Activated CD8-positive, alpha-beta memory T cell treated with anti-CD3 and anti-CD28 coated beads for 36 hours (primary cell): ENCODE data around the gene CALHM2. TPM values are rescaled to one million over a fixed set of nuclear protein-coding genes. Genes with fewer than 3 reads are reported as not detected.
"Not testable (repeated sequence)": the region's sequence is repeated elsewhere in the genome, so short reads cannot be mapped to it uniquely, and the experiment has no call there.

Source experiments
- CTCF ChIA-PET: fragments of 350-600 bp; sonication (Branson Sonifier 250); formaldehyde crosslinking; loops from one replicate; lab custom pipeline; 2021; ENCODE audit warnings: antibody characterized with exemption; lab: Charles Lee
- POLR2A ChIA-PET: fragments of 350-600 bp; sonication (Branson Sonifier 250); formaldehyde crosslinking; loops from one replicate; lab custom pipeline; 2021; ENCODE audit warnings: antibody characterized with exemption; lab: Charles Lee
- total RNA-seq, 2 experiments: library from RNA; stranded (reverse); gene quantifications; one replicate each; pipeline ENCODE4 v1.2.3, GENCODE V29; 2021

The CALHM2 gene
- total RNA-seq: 10 to 100 TPM; 12.1 to 14.0 TPM

- ChIA-PET CTCF (interaction anchor here (1.5 to 2.1 kb wide), 5 partner anchors 11 to 37 kb away, joined by 4 to 8 read pairs (median 5); no protein-coding TSS in a partner anchor), POLR2A (interaction anchor here (0.7 kb wide), 1 partner anchor 55 kb away, joined by 4 read pairs; the partner anchor contains the start of genes ATP5MK and PDCD11)
These were observed at the start of gene CALHM2 for GRCh38 chr10:103451831-103452505. TSS of gene CALHM2 (minus strand) at chr10:103452370. CDS start at chr10:103449941, 2,429 bp downstream.

- ChIA-PET POLR2A (interaction anchor here (0.6 kb wide), 1 partner anchor 11 kb away, joined by 3 read pairs; no protein-coding TSS in a partner anchor), CTCF (no interaction called here)
These were observed 49.0 kb upstream of the CALHM2 start for GRCh38 chr10:103501186-103501585.

GRCh38 chr10:103500481-103500880 lies 48.3 kb upstream of the CALHM2 start:
- ChIA-PET POLR2A (interaction anchor here (0.6 kb wide), 1 partner anchor 10 kb away, joined by 3 read pairs; no protein-coding TSS in a partner anchor), CTCF (no interaction called here)

GRCh38 chr10:103499881-103500280 lies 47.7 kb upstream of the CALHM2 start:
- CTCF ChIA-PET: interaction anchor here (0.6 kb wide), 1 partner anchor 9 kb away, joined by 4 read pairs; no protein-coding TSS in a partner anchor
- POLR2A ChIA-PET: no interaction called here

- ChIA-PET POLR2A (no interaction called here), CTCF (interaction anchor here (0.6 kb wide), 1 partner anchor 8 kb away, joined by 4 read pairs; no protein-coding TSS in a partner anchor)
These were observed 46.9 kb upstream of the CALHM2 start for GRCh38 chr10:103498936-103499638.

GRCh38 chr10:103497161-103497915 lies 45.2 kb upstream of the CALHM2 start:
- POLR2A ChIA-PET: no interaction called here
- CTCF ChIA-PET: interaction anchor here (1.6 kb wide), 1 partner anchor 12 kb away, joined by 6 read pairs; no protein-coding TSS in a partner anchor

GRCh38 chr10:103495321-103495720 lies 43.2 kb upstream of the CALHM2 start:
- CTCF ChIA-PET: no interaction called here
- POLR2A ChIA-PET: no interaction called here

- CTCF ChIA-PET: interaction anchor here (2.1 kb wide), 1 partner anchor 10 kb away, joined by 6 read pairs; no protein-coding TSS in a partner anchor
- POLR2A ChIA-PET: no interaction called here
These were observed 42.0 kb upstream of the CALHM2 start for GRCh38 chr10:103493916-103494877.

GRCh38 chr10:103493362-103493915 lies 41.3 kb upstream of the CALHM2 start, which contains the start of gene NEURL1:
TSS of gene NEURL1 (plus strand) at chr10:103493705. CDS start at chr10:103494388, 683 bp downstream.
- POLR2A ChIA-PET: interaction anchor here (1.0 kb wide), 1 partner anchor 300 kb away, joined by 3 read pairs; the partner anchor contains the start of gene NT5C2

GRCh38 chr10:103492655-103493261 lies 40.6 kb upstream of the CALHM2 start:
- CTCF ChIA-PET: interaction anchor here (0.7 to 2.1 kb wide), 3 partner anchors 8 to 27 kb away, joined by 3 to 6 read pairs (median 4); no protein-coding TSS in a partner anchor
- POLR2A ChIA-PET: interaction anchor here (0.6 to 1.0 kb wide), 2 partner anchors 15 to 300 kb away, joined by 3 read pairs; partner anchors contain the start of gene NT5C2

More at GRCh38 chr10:103493362-103493915, 41.3 kb upstream of the CALHM2 start, which contains the start of gene NEURL1:
- CTCF ChIA-PET: interaction anchor here (1.1 to 2.1 kb wide), 2 partner anchors 9 to 11 kb away, joined by 4 to 6 read pairs; no protein-coding TSS in a partner anchor

GRCh38 chr10:103491729-103492364 lies 39.7 kb upstream of the CALHM2 start:
- ChIA-PET CTCF (interaction anchor here (1.2 to 1.8 kb wide), 2 partner anchors 41 to 73 kb away, joined by 3 to 5 read pairs; no protein-coding TSS in a partner anchor), POLR2A (interaction anchor here (0.6 kb wide), 1 partner anchor 16 kb away, joined by 3 read pairs; no protein-coding TSS in a partner anchor)

- POLR2A ChIA-PET: interaction anchor here (0.6 to 1.1 kb wide), 3 partner anchors 10 to 309 kb away, joined by 3 to 4 read pairs (median 3); no protein-coding TSS in a partner anchor
- CTCF ChIA-PET: interaction anchor here (0.6 to 1.8 kb wide), 6 partner anchors 8 to 82 kb away, joined by 3 to 5 read pairs (median 4); no protein-coding TSS in a partner anchor
These were observed 38.8 kb upstream of the CALHM2 start for GRCh38 chr10:103490986-103491314.

GRCh38 chr10:103487410-103487708 lies 35.2 kb upstream of the CALHM2 start:
- ChIA-PET CTCF (no interaction called here), POLR2A (no interaction called here)

- CTCF ChIA-PET: interaction anchor here (1.2 to 2.7 kb wide), 6 partner anchors 11 to 71 kb away, joined by 3 to 15 read pairs (median 8); no protein-coding TSS in a partner anchor
- POLR2A ChIA-PET: not testable (repeated sequence)
These were observed 34.7 kb upstream of the CALHM2 start for GRCh38 chr10:103486635-103487409.

GRCh38 chr10:103481974-103482531 lies 29.9 kb upstream of the CALHM2 start:
- CTCF ChIA-PET: interaction anchor here (1.6 kb wide), 1 partner anchor 32 kb away, joined by 3 read pairs; no protein-coding TSS in a partner anchor
- POLR2A ChIA-PET: no interaction called here
